COLO668 (cell line): ENCODE results near the gene TPST1.

Experiments used
- DNase-seq: peaks from one replicate; lab custom pipeline; 2025; ENCODE audit not compliant: unreplicated experiment; lab: John Stamatoyannopoulos, UW

The TPST1 gene

GRCh38 chr7:66281678-66282590 lies 76.8 kb downstream of the TPST1 start:
- no peak for DNase-seq

GRCh38 chr7:66282591-66282935 lies 77.4 kb downstream of the TPST1 start:
- DNase-seq: no peak

- no peak for DNase-seq
Observed at GRCh38 chr7:66283003-66283920, 78.1 kb downstream of the TPST1 start.

- DNase-seq: no peak
Observed at GRCh38 chr7:66296001-66296521, 90.9 kb downstream of the TPST1 start.

- no peak for DNase-seq
Observed at GRCh38 chr7:66296557-66296956, 91.4 kb downstream of the TPST1 start.

- DNase-seq: no peak
Observed at GRCh38 chr7:66297579-66297978, 92.4 kb downstream of the TPST1 start.

- no peak for DNase-seq
Observed at GRCh38 chr7:66301249-66301648, 96.1 kb downstream of the TPST1 start.

GRCh38 chr7:66301737-66302136 lies 96.6 kb downstream of the TPST1 start:
- DNase-seq: no peak

GRCh38 chr7:66303454-66304155 lies 98.5 kb downstream of the TPST1 start:
- DNase-seq: no peak

- DNase-seq: no peak
Observed at GRCh38 chr7:66304536-66304935, 99.4 kb downstream of the TPST1 start.

GRCh38 chr7:66306243-66306642 lies 101.1 kb downstream of the TPST1 start:
- no peak for DNase-seq

GRCh38 chr7:66307591-66308215 lies 102.6 kb downstream of the TPST1 start:
- no peak for DNase-seq

GRCh38 chr7:66308411-66308810 lies 103.3 kb downstream of the TPST1 start:
- no peak for DNase-seq

GRCh38 chr7:66310620-66311019 lies 105.5 kb downstream of the TPST1 start:
- no peak for DNase-seq

- DNase-seq: no peak
Observed at GRCh38 chr7:66313886-66314568, 108.9 kb downstream of the TPST1 start.

- no peak for DNase-seq
Observed at GRCh38 chr7:66315192-66315591, 110.1 kb downstream of the TPST1 start.

- no peak for DNase-seq
Observed at GRCh38 chr7:66319407-66319979, 114.4 kb downstream of the TPST1 start.

GRCh38 chr7:66321283-66321682 lies 116.1 kb downstream of the TPST1 start:
- DNase-seq: no peak

- DNase-seq: no peak
Observed at GRCh38 chr7:66323114-66323796, 118.1 kb downstream of the TPST1 start.
